Pancreas (tissue), 10 donors: ENCODE measurements around the gene RASGRP2. TPM values are rescaled to one million over a fixed set of nuclear protein-coding genes. Genes with fewer than 3 reads are reported as not detected.
A peak's percentile ranks its signal among the peaks of the same experiment; 100 is the strongest.

ENCODE experiments used
- ATAC-seq, 4 donors: fragments of 200-7000 bp; cut with Tn5 transposase; one replicate each; pipeline versions ENCODE4 v1.8.0 to v1.9.1; 2020; ENCODE audit warnings: mild to moderate bottlenecking in 4 of 4, moderate library complexity in 4 of 4
- DNase-seq, 6 donors: peaks; one replicate each; pipeline ENCODE4 v3.0.0-alpha.2; 2020
- FAIRE-seq: peaks from 2 replicates; lab custom pipeline; 2012; peaks lifted over from hg19 to GRCh38; lab: Jason Lieb, UNC
- H3K27ac ChIP-seq, 4 donors: fragments of 200-600 bp; sonication (generic); 1 replicate in 3 of 4; 2 replicates in 1 of 4; pipeline versions ENCODE4 v1.5.0 to v1.8.0; 2020
- H3K27me3 ChIP-seq, 4 donors: fragments of 200-600 bp; one replicate each; pipeline ENCODE4 v1.8.0; 2021
- H3K36me3 ChIP-seq, 3 donors: fragments of 200-600 bp; sonication (generic) in 1 of 3; one replicate each; pipeline versions ENCODE4 v1.5.0 to v1.8.0; 2020 to 2021
- H3K4me1 ChIP-seq, 3 donors: fragments of 200-600 bp; one replicate each; pipeline ENCODE4 v1.8.0; 2021
- H3K4me3 ChIP-seq, 4 donors: fragments of 200-600 bp; sonication (generic) in 2 of 4; one replicate each; pipeline versions ENCODE4 v1.5.0 to v1.8.0; 2020 to 2021
- H3K9me3 ChIP-seq, 4 donors: fragments of 200-600 bp; one replicate each; pipeline ENCODE4 v1.8.0; 2021
- WGBS, 2 donors: extraction: QIAGEN DNeasy Blood & Tissue Kit; methylation state at CpG; one replicate each; pipeline ENCODE4 v1.1.7; 2013; 5-methylcytosine and 5-hydroxymethylcytosine counted together
- intact Hi-C, 3 donors: fragments of 100-400 bp; cut with DNase I; formaldehyde crosslinking; loops; one replicate each; pipeline versions ENCODE4 v1.11.1 to v1.14.2; 2022
- polyA plus RNA-seq, 2 donors: library from polyadenylated mRNA; stranded (reverse); fragments of 200-250 nt; gene quantifications; one replicate each; pipeline ENCODE4 v1.2.3, GENCODE V29; 2013
- total RNA-seq, 6 donors: library from RNA; stranded (reverse); fragmentation: NEBNext Ultra II Directional in 4 of 6; extraction: Animal tissue kit (Norgen Biotek cat#: 25700) in 4 of 6; gene quantifications; one replicate each; pipeline versions ENCODE4 v1.2.1 to v1.2.4, GENCODE V29; 2021 to 2023
- TF ChIP-seq, protein P1 (sequence below), 4 donors: fragments of 200-600 bp; sonication (generic) in 3 of 4; IDR thresholded peaks; one replicate each; pipeline versions ENCODE4 v1.5.0 to v1.8.0; 2021; ENCODE audit warnings: antibody characterized with exemption in 4 of 4
- donor health status: healthy with polysubstance abuse.
- donor health status: DM: no; HTN: no; CAD: no; lungs with moderate emphysema.
- donor health status: DM: no; HTN: no; CAD: no.
- donor health status: control.
- donor health status: control.
- donor health status: Bipolar disorder and iron deficiency.
- donor health status: DM: yes; HTN: yes; CAD: no.
- donor health status: DM: no; HTN: no; CAD: no.
- donor health status: DM: no; HTN: no; CAD: no.
- donor health status: DM: yes; HTN: yes; CAD: no.

Gene RASGRP2
- total and polyA plus RNA-seq, 8 donors, result 0.91 to 12.4 (median 2.4) TPM

DNA sequence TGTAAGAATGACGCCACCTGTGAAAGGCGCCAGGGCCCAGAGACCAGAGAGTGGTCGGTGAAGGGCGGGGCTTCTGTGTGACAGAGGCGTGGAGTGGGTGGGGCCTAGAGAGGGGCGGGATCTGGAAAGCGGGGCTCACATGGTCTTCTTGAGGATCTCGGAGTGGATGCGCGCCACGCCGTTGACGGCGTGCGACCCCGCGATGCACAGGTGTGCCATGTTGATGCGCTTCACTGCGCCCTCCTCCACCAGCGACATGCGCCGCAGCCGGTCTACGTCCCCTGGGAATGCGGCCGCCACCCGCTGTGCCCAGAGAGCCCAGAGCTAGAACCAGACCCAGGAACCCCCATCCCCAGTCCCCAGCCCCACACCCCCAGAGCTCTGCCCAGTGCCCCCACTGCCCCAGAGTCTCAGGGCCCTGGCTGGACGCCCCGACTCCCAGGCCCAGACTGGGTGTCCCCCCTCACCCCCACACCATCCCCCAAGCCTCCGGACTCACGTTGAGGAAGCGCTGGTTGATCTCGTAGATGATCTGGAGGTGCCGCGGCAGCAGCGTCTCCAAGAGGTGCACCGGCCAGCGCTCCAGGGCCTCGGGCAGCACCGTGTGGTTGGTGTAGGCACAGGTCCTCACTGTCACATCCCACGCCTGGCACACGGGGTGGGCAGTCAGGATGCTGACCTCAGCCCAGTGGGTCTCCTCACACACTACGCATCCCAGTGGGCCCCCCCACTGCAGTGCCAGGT is 9.6 kb upstream of the RASGRP2 start:
- Histone ChIP-seq H3K4me3 (no peak overlapping the region), H3K9me3 (no peaks in the 10 kb centered on the region), H3K27ac (no peak overlapping the region), H3K36me3 (no peaks in the 10 kb centered on the region), H3K27me3 (no peaks in the 10 kb centered on the region), H3K4me1 (no peaks in the 10 kb centered on the region)
- ATAC-seq (no peak), DNase-seq (peak in 2 of 6 donors; percentile 11 to 45), FAIRE-seq (no peak)
- TF ChIP-seq, protein P1, sequence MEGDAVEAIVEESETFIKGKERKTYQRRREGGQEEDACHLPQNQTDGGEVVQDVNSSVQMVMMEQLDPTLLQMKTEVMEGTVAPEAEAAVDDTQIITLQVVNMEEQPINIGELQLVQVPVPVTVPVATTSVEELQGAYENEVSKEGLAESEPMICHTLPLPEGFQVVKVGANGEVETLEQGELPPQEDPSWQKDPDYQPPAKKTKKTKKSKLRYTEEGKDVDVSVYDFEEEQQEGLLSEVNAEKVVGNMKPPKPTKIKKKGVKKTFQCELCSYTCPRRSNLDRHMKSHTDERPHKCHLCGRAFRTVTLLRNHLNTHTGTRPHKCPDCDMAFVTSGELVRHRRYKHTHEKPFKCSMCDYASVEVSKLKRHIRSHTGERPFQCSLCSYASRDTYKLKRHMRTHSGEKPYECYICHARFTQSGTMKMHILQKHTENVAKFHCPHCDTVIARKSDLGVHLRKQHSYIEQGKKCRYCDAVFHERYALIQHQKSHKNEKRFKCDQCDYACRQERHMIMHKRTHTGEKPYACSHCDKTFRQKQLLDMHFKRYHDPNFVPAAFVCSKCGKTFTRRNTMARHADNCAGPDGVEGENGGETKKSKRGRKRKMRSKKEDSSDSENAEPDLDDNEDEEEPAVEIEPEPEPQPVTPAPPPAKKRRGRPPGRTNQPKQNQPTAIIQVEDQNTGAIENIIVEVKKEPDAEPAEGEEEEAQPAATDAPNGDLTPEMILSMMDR (IDR thresholded peaks at IDR 0.05), result no peak
- intact Hi-C loops, result no loop called here
- WGBS, 2 donors, result 94 to 95% methylated on average over 43 of the region's 43 CpGs

DNA sequence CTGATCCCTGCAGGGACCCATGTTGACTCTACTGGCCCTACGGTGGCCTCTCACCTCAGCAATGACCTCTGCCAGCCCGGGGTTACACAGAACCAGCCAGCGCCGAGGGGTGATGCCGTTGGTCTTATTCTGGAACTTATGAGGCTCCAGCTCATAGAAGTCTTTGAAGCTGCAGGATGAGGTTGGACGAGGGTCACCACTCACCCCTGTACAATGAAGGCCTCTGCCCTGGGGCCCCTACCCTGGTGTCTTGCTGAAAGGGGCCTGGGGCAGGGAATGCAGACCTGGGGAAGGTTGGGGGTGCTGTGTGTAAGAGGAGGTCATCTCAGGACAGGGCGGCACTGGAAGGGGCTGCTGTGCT is 9.1 kb upstream of the RASGRP2 start:
- H3K9me3 ChIP-seq, result no peaks in the 10 kb centered on the region
- H3K36me3 ChIP-seq, result no peaks in the 10 kb centered on the region
- H3K27me3 ChIP-seq, result no peaks in the 10 kb centered on the region
- intact Hi-C loops, result no loop called here
- ATAC-seq (no peak), FAIRE-seq (no peak), DNase-seq (peak in 2 of 6 donors; percentile 10 to 40)
- H3K4me1 ChIP-seq, result no peaks in the 10 kb centered on the region
- WGBS, 2 donors, result 93 to 95% methylated on average over 7 of the region's 7 CpGs
- TF ChIP-seq, protein P1 (IDR thresholded peaks at IDR 0.05), result no peak
- no peak overlapping the region for H3K27ac ChIP-seq
- H3K4me3 ChIP-seq, result no peak overlapping the region

DNA sequence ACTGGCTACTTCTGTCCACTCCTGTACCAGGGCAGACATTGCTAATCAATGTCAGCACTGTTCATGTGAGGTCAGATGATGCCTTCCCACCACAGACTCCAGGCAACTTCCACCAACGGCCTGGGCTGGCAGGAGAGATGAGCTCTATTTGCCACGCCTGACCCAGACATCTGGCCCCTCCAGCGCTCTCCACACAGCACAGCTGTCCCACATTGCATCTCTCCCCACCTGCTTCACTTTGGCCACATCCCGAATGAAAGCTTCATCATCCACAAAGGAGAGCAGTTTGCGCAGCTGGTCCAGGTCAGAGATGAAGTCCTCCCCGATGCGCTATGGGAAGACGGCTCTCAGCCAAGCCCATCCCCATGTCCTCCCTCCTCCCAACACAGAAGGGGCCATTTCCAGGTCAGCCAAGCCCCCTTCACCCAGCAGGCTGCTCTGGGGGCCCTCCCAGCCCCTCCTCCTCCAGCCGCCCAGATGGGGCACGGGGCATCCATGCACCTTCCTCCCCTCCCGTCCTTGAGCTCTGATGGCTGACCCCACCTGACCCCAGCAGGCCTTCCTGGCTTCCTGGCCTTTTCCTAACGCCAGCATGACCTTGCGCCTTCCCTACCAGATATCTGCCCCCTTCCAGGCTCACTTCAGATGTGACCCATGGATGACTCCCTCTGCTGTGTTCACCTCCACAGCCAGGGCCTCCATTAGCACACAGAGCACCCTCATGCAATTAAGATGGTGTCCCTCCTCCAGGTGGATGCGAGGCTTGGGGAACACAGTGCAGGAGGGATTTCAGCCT is 8.4 kb upstream of the RASGRP2 start:
- Histone ChIP-seq H3K27me3 (no peaks in the 10 kb centered on the region), H3K4me1 (no peaks in the 10 kb centered on the region), H3K27ac (no peak overlapping the region), H3K4me3 (no peak overlapping the region), H3K36me3 (no peaks in the 10 kb centered on the region), H3K9me3 (no peaks in the 10 kb centered on the region)
- WGBS, 2 donors, result 86 to 90% methylated on average over 14 of the region's 14 CpGs
- FAIRE-seq (no peak), ATAC-seq (no peak), DNase-seq (peak in 1 of 6 donors; percentile 35)
- TF ChIP-seq, protein P1 (IDR thresholded peaks at IDR 0.05), result no peak
- intact Hi-C loops, result no loop called here

DNA sequence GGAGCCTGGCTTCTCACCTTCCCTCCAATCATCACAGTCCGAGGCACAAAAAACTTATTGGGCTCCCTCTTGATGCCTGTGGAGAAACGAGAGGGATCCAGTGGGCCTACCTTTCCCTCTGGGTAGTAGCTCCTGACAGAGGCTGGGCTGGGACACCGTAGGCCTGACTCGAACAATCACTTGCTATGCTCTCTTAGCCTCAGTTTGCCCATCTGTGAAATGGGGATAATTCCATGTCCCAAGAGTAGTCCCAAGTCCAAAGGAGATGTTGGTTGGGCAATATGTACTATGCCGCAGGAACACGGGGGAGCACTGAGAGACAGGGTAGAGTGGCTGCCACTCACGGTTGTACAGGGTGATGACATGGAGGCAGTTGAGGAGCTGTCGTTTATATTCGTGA is 7.6 kb upstream of the RASGRP2 start:
- Histone ChIP-seq H3K4me1 (no peaks in the 10 kb centered on the region), H3K27me3 (no peaks in the 10 kb centered on the region), H3K36me3 (no peaks in the 10 kb centered on the region), H3K9me3 (no peaks in the 10 kb centered on the region), H3K4me3 (no peak overlapping the region), H3K27ac (no peak overlapping the region)
- TF ChIP-seq, protein P1 (IDR thresholded peaks at IDR 0.05), result no peak
- ATAC-seq, result no peak
- no peak for FAIRE-seq
- intact Hi-C loops, result no loop called here
- WGBS, 2 donors, result 93 to 95% methylated on average over 9 of the region's 9 CpGs
- DNase-seq, result no peak
